Stomach (tissue), 9 donors: Measurements from ENCODE around the gene PSMA5. TPM values are rescaled to one million over a fixed set of nuclear protein-coding genes. Genes with fewer than 3 reads are reported as not detected.

ENCODE experiments used
- DNase-seq, 2 donors: peaks; one replicate each; pipeline versions ENCODE4 v3.0.0 to v3.0.0-alpha.2; 2013 to 2019
- H3K27ac ChIP-seq, 5 donors: fragments of 200-600 bp in 4 of 5; sonication (generic) in 4 of 5; one replicate each; pipeline ENCODE4 v1.5.1; 2013 to 2019; ENCODE audit warnings: mild to moderate bottlenecking in 1 of 5, moderate library complexity in 1 of 5
- H3K27me3 ChIP-seq, 3 donors: fragments of 200-600 bp; sonication (generic); one replicate each; pipeline ENCODE4 v1.5.1; 2017 to 2019; ENCODE audit warnings: mixed run types in 1 of 3
- H3K36me3 ChIP-seq, 4 donors: fragments of 200-600 bp; sonication (generic); 1 replicate in 3 of 4; 2 replicates in 1 of 4; pipeline ENCODE4 v1.5.1; 2016 to 2019
- H3K4me1 ChIP-seq, 4 donors: fragments of 200-600 bp; sonication (generic); one replicate each; pipeline ENCODE4 v1.5.1; 2016 to 2019
- H3K4me3 ChIP-seq, 4 donors: fragments of 200-600 bp; sonication (generic) in 3 of 4; one replicate each; pipeline ENCODE4 v1.5.1; 2016 to 2019; ENCODE audit warnings: mild to moderate bottlenecking in 1 of 4
- H3K9me3 ChIP-seq, 4 donors: fragments of 200-600 bp; sonication (generic); one replicate each; pipeline ENCODE4 v1.5.1; 2016 to 2019
- EP300 ChIP-seq: sonication (generic); formaldehyde crosslinking; IDR thresholded peaks from one replicate; pipeline ENCODE4 v1.6.1; 2017; ENCODE audit warnings: antibody characterized with exemption
- POLR2A ChIP-seq, 4 donors: fragments of 450-650 bp; IDR thresholded peaks; one replicate each; pipeline ENCODE4 v1.6.1; 2016; ENCODE audit warnings: antibody characterized with exemption in 4 of 4, control low read depth in 2 of 4, mild to moderate bottlenecking in 1 of 4, moderate library complexity in 1 of 4
- POLR2AphosphoS5 ChIP-seq, 3 donors: sonication (generic); formaldehyde crosslinking; IDR thresholded peaks; one replicate each; pipeline ENCODE4 v1.6.1; 2016; ENCODE audit warnings: antibody characterized with exemption in 3 of 3
- WGBS, 5 donors: extraction: QIAGEN DNeasy Blood & Tissue Kit in 3 of 5; methylation state at CpG; one replicate each; pipeline versions ENCODE4 v1.1.5 to v1.1.7; 2013 to 2018; 5-methylcytosine and 5-hydroxymethylcytosine counted together
- intact Hi-C: fragments of 100-400 bp; cut with DNase I; formaldehyde crosslinking; loops from one replicate; pipeline ENCODE4 v1.15.1; 2023; ENCODE audit warnings: low total_unique reads
- polyA plus RNA-seq, 3 donors: library from polyadenylated mRNA; stranded (reverse); fragments of 200-250 nt; gene quantifications; one replicate each; pipeline ENCODE4 v1.2.3, GENCODE V29; 2013
- total RNA-seq, 5 donors: library from RNA; depleted of rRNA; stranded (reverse); fragments of >200 nt; gene quantifications; one replicate each; pipeline versions ENCODE4 v1.1.0 to v1.2.3, GENCODE V29; 2014 to 2016
- TF ChIP-seq, protein P1 (sequence below), 7 experiments: fragments of 450-650 bp in 4 of 7; fragments of 200-600 bp in 3 of 7; sonication (generic) in 3 of 7; IDR thresholded peaks; one replicate each; pipeline ENCODE4 v1.5.1; 2016 to 2019; ENCODE audit warnings: antibody characterized with exemption in 7 of 7, control low read depth in 2 of 7, mild to moderate bottlenecking in 1 of 7
- donor health status: healthy with polysubstance abuse.
- donor health status: Bipolar disorder and iron deficiency.
- donor health status: healthy.

PSMA5 gene
- total and polyA plus RNA-seq, 8 donors: 5.3 to 84.2 (median 38.2) TPM

DNA sequence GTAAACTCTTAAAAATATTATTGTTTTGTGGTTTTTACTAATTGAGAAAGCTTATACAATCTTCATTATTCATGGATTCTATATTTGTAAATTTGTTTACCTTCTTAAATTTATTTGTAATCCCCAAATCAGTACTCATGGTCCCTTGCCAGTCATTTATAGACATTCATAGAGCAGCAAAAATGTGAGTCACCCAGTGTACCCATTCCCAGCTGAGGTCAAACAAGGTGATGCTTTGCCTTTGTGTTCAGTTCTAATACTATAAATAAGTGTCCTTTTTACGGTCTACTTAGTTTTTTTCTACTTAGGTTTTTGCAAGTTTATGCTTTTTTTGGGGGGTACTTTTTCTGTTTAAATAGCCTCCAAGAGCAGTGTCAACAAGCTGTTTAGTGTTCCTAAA, 64.6 kb downstream of the PSMA5 start:
- intact Hi-C loops: no loop called here
- Histone ChIP-seq H3K9me3 (no peaks in the 10 kb centered on the region), H3K27me3 (no peaks in the 10 kb centered on the region), H3K4me1 (peaks cover 0 to 28% (median 10%) of the 10 kb centered on the region in 4 donors), H3K36me3 (peaks cover 3 to 21% (median 11%) of the 10 kb centered on the region in 4 donors), H3K4me3 (no peak overlapping the region), H3K27ac (no peak overlapping the region)
- TF ChIP-seq POLR2AphosphoS5 (IDR thresholded peaks at IDR 0.05) (no peak), EP300 (no peak), POLR2A (IDR thresholded peaks at IDR 0.05) (no peak)
- TF ChIP-seq, protein P1, sequence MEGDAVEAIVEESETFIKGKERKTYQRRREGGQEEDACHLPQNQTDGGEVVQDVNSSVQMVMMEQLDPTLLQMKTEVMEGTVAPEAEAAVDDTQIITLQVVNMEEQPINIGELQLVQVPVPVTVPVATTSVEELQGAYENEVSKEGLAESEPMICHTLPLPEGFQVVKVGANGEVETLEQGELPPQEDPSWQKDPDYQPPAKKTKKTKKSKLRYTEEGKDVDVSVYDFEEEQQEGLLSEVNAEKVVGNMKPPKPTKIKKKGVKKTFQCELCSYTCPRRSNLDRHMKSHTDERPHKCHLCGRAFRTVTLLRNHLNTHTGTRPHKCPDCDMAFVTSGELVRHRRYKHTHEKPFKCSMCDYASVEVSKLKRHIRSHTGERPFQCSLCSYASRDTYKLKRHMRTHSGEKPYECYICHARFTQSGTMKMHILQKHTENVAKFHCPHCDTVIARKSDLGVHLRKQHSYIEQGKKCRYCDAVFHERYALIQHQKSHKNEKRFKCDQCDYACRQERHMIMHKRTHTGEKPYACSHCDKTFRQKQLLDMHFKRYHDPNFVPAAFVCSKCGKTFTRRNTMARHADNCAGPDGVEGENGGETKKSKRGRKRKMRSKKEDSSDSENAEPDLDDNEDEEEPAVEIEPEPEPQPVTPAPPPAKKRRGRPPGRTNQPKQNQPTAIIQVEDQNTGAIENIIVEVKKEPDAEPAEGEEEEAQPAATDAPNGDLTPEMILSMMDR (IDR thresholded peaks at IDR 0.05): no peak
- WGBS, 5 donors: 52 to 77% (median 53%) methylated on average over 1 of the region's 1 CpG
- no peak for DNase-seq

GRCh38 chr1:109361069-109361468, 65.2 kb downstream of the PSMA5 start:
- no peak overlapping the region for H3K4me3 ChIP-seq
- H3K9me3 ChIP-seq: no peaks in the 10 kb centered on the region
- no peak overlapping the region for H3K27ac ChIP-seq
- H3K27me3 ChIP-seq: no peaks in the 10 kb centered on the region
- DNase-seq: no peak
- peaks cover 0 to 33% (median 12%) of the 10 kb centered on the region in 4 donors for H3K4me1 ChIP-seq
- WGBS, 5 donors: 74 to 90% (median 85%) methylated on average over 2 of the region's 2 CpGs
- TF ChIP-seq, protein P1 (IDR thresholded peaks at IDR 0.05): no peak
- TF ChIP-seq POLR2AphosphoS5 (IDR thresholded peaks at IDR 0.05): no peak
- H3K36me3 ChIP-seq: peaks cover 0 to 15% (median 6%) of the 10 kb centered on the region in 4 donors
- intact Hi-C loops: no loop called here

DNA sequence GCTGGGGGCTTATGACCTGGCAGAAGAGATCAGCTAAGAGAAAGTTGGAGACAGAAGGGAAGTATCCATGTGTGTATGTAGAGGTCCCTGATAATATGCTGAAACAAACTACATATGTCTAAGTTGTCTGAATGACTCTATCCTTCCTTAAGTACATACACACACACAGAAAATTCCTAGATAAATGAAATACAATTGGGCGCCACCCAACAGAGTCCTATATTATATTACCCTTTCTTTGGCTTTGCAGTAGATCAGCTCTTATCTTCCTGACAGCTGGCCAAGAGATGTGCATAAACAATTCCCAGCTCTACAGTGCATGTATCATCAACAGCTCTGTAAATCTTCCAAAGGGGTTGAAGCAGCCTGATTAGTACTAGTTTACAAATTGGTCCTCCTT, 68.6 kb downstream of the PSMA5 start:
- TF ChIP-seq POLR2AphosphoS5 (IDR thresholded peaks at IDR 0.05): no peak
- TF ChIP-seq, protein P1 (IDR thresholded peaks at IDR 0.05): no peak
- no peak for TF ChIP-seq EP300
- TF ChIP-seq POLR2A (IDR thresholded peaks at IDR 0.05): no peak
- Histone ChIP-seq H3K9me3 (no peaks in the 10 kb centered on the region), H3K4me3 (no peak overlapping the region), H3K36me3 (peaks cover 9 to 16% (median 12%) of the 10 kb centered on the region in 4 donors), H3K27ac (no peak overlapping the region), H3K27me3 (no peaks in the 10 kb centered on the region), H3K4me1 (peaks cover 0 to 33% (median 9%) of the 10 kb centered on the region in 4 donors)
- intact Hi-C loops: no loop called here
- WGBS, 5 donors: 52 to 81% (median 76%) methylated on average over 1 of the region's 1 CpG
- DNase-seq: peak in 1 of 2 donors; percentile 50

DNA sequence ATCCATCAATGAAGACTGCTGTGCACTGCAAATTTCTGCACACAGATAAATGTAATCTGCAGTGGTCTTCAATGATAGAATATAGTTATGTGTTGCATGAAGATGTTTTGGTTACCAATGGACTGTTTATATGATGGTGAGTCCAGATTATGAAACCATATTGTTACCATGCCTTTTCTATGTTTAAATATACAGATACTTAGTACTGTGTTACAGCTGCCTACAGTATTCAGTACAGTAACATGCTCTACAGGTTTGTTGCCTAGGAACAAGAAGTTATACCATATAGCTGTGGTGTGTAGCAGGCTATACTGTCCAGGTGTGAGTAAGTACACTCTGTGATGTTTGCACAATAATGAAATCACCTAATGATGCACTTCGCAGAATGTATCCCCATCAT, 69.3 kb downstream of the PSMA5 start:
- WGBS, 5 donors: 88 to 100% (median 93%) methylated on average over 1 of the region's 1 CpG
- Histone ChIP-seq H3K4me1 (peaks cover 0 to 27% (median 9%) of the 10 kb centered on the region in 4 donors), H3K27me3 (no peaks in the 10 kb centered on the region), H3K36me3 (peaks cover 9 to 23% (median 19%) of the 10 kb centered on the region in 4 donors), H3K27ac (no peak overlapping the region), H3K4me3 (no peak overlapping the region), H3K9me3 (no peaks in the 10 kb centered on the region)
- intact Hi-C loops: no loop called here
- peak in 1 of 2 donors; percentile 7 for DNase-seq
- TF ChIP-seq, protein P1 (IDR thresholded peaks at IDR 0.05): no peak
- TF ChIP-seq POLR2AphosphoS5 (IDR thresholded peaks at IDR 0.05) (no peak), POLR2A (IDR thresholded peaks at IDR 0.05) (no peak), EP300 (no peak)
